ENCODE data around the gene ETV4. TPM values are rescaled to one million over a fixed set of nuclear protein-coding genes. Genes with fewer than 3 reads are reported as not detected.

The ETV4 gene
- total and polyA plus RNA-seq, 2 of the 13 experiments (the other 11 are each of a cell fraction or from before 2014, with no cell fraction given): 128 to 330 TPM

- TF ChIP-seq ZBTB2 (CRISPR knock-in tag; IDR thresholded peaks at IDR 0.05; ENCODE audit: low read depth) (no peak), RBM39 (IDR thresholded peaks at IDR 0.05; ENCODE audit: low read depth, low read length, poor library complexity, severe bottlenecking) (no peak), NCOA1 (CRISPR knock-in tag; IDR thresholded peaks at IDR 0.05) (no peak), TCF7L2 (IDR thresholded peaks at IDR 0.05; ENCODE audit: low read depth, low read length) (no peak), TCF12 (IDR thresholded peaks at IDR 0.05) (no peak), TCF12 (CRISPR knock-in tag; IDR thresholded peaks at IDR 0.05) (no peak), TBL1XR1 (IDR thresholded peaks at IDR 0.05; ENCODE audit: borderline replicate concordance, low read length, partially characterized antibody) (no peak), RBFOX2 (IDR thresholded peaks at IDR 0.05; ENCODE audit: low read depth, low read length) (no peak), SYNCRIP (IDR thresholded peaks at IDR 0.05; ENCODE audit: insufficient read depth, low read depth, low read length) (no peak), SP1 (IDR thresholded peaks at IDR 0.05) (no peak), SP1 (CRISPR knock-in tag; IDR thresholded peaks at IDR 0.05) (no peak), YEATS2 (CRISPR knock-in tag; IDR thresholded peaks at IDR 0.05; ENCODE audit: borderline replicate concordance) (no peak), ZBTB20 (CRISPR knock-in tag; IDR thresholded peaks at IDR 0.05; ENCODE audit: borderline replicate concordance, low read depth) (no peak), ZUFSP (CRISPR knock-in tag; IDR thresholded peaks at IDR 0.05; ENCODE audit: borderline replicate concordance) (no peak), HOXA5 (CRISPR knock-in tag; IDR thresholded peaks at IDR 0.05) (no peak), HMG20A (CRISPR knock-in tag; IDR thresholded peaks at IDR 0.05; ENCODE audit: borderline replicate concordance) (no peak), NFIC (IDR thresholded peaks at IDR 0.05; ENCODE audit: low read length) (no peak), MED13 (CRISPR knock-in tag; IDR thresholded peaks at IDR 0.05) (0 out of 2 replicates have a peak, but pooled peaks have one; percentile 16), IRX3 (CRISPR knock-in tag; IDR thresholded peaks at IDR 0.05; ENCODE audit: borderline replicate concordance, low read depth) (no peak), ZNF619 (CRISPR knock-in tag; IDR thresholded peaks at IDR 0.05) (no peak), ZSCAN22 (CRISPR knock-in tag; IDR thresholded peaks at IDR 0.05) (no peak), ZNF747 (CRISPR knock-in tag; IDR thresholded peaks at IDR 0.05; ENCODE audit: borderline replicate concordance) (no peak), ZNF609 (CRISPR knock-in tag; IDR thresholded peaks at IDR 0.05; ENCODE audit: borderline replicate concordance) (no peak)
Measured at GRCh38 chr17:43562679-43563599, 16.8 kb upstream of the ETV4 start (continued).
